HG02970 (cell line): Measurements from ENCODE around the gene MAPK6.

Source experiments
- ATAC-seq: cut with Tn5 transposase; IDR thresholded peaks from one replicate; pipeline ENCODE4 v1.9.1; 2021; ENCODE audit warnings: mild to moderate bottlenecking, moderate library complexity, moderate number of reproducible peaks; ENCODE audit not compliant: unreplicated experiment, low FRiP score

Gene MAPK6

DNA sequence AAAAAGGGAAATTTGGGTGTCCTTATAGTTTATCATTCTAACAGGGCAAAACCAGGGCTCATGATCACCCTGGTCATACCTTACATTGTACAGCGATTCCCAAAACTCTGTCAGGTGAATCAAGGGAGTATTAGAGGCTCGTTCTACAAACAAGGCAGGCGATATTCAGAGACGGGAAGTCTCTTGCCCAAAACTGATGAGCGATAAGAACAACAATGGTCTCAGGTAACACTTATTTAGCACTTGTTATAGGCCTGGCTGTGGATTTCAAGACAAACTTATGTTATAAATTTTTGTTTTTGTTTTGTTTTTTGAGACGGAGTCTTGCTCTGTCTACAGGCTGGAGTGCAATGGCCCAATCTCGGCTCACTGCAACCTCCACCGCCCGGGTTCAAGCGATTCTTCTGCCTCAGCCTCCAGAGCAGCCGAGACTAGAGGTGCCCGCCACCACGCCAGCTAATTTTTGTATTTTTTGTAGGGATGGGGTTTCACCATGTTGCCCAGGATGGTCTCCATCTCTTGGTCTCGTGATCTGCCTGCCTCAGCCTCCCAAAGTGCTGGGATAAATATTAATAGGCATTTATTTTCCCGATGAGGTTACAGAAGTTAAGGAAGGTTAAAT is 80.7 kb downstream of the MAPK6 start:
- ATAC-seq: no peak

DNA sequence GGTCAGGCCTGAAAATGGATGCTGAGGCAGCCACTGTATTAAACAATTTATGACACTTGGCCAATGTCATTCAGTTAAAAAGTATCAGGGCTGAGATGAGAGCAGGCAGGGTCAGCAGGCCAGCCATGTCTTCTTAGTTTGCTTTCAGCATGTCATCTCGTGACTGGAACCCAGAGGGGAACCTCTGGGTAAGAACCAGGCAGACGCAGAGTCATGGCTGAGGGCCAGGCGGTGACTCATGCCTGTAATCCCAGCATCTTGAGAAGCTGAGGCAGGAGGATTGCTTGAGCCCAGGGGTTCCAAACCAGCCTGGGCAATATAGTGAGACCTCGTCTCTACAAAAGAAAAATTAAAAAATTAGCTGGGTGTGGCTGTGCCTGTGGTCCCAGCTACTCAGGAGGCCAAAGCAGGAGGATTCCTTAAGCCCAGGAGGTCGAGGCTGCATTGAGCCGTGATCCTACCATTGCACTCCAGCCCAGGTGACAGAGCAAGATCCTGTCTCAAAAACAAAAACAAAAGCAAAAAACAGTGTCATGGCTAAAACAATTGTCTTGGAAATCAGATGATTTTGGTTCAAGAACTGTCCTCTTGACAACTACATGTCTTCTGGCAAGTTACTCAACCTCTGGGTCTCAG is 81.9 kb downstream of the MAPK6 start:
- no peak for ATAC-seq

DNA sequence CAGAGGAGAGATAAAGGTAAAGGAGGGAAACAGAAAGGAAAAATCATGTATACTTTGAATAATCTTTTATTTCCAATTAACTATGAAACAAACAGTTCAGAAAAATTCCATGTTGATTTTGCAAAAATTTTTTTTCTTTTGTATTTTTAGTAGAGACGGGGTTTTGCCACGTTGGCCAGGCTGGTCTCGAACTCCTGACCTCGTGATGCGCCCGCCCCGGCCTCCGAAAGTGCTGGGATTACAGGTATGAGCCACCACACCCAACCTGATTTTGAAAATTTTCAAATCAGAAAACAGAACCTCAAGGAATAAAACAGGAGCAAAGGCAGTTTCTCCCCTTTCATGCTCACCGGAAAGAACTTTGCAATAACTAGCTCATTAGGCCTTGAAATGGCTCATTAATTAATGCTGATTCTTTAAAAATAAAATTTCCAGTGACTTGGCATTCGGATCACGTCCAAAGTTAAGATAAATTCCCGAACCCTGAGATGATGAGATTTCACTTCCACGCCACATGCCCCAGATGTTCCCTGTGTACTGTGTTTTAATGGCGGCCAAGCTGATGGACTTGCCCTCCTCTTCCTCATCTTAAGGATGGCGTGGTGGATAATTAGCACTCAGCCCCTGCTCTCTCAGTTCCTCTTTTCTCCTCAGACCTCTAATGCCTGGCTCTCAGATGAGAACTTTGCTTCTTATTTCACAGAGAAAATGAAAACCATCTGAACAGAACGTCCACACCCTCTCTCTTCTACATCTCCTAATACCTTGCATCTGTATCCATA is 82.7 kb downstream of the MAPK6 start:
- ATAC-seq: no peak

DNA sequence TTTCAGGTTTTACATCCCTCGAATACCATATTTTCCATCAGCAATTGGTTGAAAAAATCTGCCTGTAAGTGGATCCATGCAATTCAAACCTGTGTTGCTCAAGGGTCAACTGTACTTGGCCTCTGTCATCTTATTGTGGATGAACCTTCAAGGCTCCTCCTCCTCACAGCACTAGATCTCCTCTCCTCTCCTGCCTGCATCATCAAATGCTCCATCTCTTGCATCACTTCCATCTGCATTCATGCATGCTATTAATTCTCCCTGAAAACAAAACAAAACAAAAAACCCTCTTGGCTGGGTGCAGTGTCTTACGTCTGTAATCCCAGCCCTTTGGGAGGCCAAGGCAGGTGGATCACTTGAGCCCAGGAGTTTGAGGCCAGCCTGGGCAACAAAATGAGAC is 83.4 kb downstream of the MAPK6 start:
- ATAC-seq: no peak

DNA sequence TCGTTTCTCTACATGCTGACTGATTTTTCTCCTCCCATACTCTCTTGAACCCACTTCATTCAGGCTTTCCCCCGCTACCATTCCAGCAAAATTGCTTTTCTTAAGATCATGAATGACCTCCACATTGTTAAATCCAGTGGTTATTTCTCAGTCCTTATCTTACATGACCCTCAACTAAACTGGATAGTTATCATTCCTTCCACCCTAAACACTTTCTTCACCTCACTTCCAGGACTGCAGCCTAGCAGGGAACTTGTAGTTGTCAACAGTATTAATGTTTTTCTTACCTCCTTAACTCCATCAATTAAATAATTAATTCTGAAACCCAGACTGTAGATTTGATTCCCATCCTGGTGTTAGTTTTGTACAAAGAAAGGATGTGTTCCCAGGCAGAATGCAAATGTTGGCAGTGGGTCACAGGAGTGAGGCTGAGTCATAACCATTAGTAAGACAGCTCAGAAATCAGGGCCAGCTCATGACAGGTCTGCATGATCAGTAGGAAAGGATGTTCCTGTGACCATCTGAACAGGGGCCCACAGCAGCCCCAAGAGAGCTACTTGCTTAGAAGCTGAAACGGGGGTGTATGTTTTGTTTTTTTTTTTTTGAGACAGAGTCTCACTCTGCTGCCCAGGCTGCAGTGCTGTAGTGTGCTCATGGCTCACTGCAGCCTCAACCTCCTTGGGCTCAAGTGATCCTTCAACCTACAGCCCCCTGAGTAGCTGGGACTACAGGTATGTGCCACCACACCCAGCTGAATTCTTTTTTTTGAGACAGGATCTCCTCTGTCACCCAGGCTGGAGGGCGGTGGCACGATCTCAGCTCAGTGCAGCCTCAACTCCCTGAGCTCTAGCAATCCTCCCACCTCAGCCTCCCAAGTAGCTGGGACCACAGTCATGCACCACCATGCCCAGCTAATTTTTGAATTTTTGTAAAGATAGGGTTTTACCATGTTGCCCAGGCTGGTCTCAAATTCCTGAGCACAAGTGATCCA is 84.5 kb downstream of the MAPK6 start:
- ATAC-seq: no peak

DNA sequence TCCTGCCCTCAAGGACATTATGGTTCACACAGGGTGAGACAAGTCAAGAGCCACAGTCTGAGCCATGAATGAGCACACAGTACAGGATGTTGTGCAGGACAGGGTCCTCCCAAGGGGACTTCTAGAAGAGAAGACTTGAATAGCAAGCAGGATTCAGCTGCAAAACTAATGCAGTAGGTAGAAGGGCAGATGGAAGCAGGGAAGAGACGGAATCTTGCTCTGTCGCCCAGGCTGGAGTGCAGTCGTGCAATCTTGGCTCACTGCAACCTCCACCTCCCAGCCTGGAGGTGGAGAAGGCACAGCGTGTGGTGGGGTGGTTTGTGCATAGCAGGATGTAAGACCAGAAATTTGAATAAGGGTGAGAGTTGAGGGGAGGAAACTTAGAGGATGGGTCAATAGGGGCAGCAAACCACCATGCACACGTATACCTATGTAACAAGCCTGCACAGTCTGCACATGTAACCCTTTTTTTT is 85.5 kb downstream of the MAPK6 start:
- no peak for ATAC-seq

DNA sequence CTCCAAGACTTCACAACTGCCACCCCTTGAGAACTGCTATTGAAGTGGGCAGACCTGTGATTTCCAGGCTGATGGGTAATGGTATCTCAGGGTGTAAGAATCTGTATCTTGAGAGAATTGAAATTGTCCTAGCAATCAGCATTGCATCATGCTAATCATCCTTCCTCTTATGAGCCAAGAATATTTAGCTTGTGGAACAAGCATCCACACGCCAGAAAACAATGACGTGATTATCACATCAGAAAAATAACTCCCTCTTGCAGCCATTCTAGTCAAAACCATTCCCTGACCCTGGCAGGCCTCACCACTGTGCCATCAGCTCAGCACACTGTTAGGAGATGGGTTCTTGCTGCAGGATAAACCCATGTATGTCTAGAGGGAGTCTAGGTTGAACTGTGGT is 86.8 kb downstream of the MAPK6 start:
- ATAC-seq: no peak

DNA sequence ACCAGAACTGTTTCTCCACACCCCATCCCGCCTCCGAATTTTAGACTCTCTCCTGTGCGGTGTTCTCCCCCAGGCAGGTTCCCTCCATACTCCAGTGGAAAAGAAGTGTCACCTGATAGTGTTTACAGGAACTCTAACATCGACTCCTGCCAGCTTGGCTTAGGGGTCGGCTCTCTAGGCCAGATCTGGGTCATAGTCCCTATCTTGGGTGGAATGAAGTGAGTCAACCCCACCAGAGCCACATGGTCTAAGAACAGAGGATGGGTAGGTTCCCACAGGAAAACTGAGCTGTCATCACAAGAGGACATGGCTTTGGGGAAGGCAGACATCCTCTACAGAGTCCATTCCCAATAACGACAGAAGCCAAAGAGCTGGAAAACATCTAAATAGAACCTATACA is 87.6 kb downstream of the MAPK6 start:
- no peak for ATAC-seq

DNA sequence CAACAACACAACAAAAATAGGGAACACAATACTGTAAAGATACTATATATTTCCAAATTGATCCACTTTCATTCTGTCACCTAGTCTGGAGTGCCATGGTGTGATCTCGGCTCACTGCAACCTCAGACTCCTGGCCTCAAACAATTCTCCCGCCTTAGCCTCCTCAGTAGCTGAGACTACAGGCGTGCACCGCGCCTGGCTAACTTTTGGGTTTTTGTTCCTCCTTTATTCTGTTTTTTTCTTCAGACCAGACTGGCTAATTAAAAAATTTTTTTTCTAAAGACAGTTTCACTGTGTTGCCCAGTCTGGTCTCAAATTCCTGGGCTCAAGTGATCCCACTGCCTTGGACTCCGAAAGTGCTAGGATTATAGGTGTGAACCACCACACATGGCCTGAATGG is 88.2 kb downstream of the MAPK6 start:
- no peak for ATAC-seq

DNA sequence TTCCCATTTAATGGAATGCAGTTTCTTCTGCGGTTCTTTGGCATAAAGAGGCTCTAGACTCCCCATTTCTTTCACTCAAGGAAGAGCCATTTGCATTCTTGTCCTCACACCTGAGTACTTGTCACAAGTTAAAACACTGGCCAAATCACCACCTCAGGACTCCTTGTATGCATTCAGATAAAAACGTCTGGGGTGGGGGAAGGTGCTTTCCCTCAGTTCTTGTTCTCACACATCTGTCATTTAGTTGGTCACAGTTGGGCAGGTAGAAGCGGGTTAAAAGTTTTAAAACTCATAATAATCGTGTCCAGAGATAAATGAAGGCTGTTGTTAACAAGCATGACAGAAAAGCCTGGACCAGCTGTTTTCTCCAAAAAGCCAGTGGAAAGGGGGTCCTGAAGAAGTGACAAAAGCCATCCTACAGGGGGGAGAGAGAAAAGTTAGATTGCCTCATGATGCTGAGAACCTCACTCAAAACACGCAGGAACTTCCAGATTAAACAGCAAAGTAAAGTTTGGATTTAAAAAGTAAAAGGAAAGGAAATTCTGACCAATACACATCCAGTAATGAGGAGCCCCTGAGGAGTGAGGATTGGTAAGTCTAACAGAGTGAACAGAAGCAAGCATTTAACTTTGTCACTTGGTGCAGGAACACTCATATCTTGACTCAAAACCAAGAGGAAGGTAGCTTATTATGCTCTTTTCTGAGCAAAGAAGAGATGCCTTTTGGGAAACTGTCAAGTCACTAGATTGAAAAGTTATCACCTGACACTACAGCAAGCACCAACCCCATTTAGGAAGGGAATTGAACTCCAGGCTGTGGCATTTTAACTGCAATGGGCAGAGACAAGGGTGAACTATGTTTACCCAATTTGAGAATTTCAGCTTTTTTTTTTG is 90.8 kb downstream of the MAPK6 start:
- ATAC-seq: no peak

DNA sequence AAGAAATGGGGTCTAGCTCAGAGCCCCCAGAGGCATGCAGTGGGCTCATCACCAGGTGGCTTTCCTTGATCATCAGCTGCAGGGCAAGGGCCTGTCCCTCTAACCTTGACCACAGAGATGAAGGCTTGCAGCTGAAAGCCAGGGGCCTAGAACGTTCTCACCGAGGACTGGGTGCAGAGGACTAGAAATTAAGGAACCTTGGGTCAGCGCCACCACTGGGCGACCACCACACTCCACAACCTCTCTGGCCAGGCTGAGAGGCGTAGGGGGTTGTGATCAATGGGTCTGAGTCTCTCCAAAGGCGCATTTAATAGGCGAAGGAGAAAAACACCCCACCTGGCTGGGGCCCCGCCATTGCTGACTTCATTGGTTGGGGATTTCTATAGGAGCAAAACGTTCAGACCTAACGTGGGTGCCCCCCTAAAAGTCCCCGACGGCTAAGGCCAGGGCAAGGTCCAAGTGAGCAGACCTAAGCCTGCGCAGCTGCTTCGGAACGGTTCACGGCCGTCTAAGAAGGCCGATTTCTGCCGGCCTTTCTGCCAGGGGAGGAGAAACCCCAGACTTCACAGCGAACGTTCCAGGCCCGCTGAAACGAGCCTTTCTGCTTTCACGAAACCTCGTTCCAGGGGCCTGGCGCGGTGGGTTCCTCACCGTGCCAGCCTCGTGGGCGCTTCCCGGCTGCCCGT is 92.6 kb downstream of the MAPK6 start:
- no peak for ATAC-seq

DNA sequence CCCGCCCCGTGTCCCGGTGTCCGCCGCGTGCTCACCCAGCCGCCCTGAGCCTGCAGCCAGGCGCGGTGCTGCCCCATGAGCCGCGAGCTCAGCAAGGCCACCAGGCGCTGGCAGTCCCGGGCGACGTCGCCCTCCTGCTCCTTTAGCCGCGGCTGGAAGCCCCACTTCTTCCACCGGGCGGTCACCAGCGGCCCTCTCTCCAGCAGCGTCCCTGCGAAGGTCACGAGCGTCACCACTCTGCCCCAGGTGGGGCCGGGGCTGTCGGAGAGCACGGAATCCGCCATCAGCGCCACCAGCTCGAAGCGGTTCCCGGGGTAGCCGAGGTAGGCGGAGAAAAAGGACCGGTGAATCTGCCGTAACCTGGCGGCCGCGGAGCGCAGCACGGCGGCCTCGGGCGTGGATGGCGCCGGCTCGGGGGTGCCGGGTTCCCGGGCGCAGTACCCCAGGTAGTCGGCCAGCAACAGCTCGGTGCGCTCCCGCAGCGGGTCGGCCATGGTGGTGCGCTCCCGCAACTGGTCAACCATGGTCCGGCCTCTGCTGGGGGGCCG is 93.3 kb downstream of the MAPK6 start:
- peak; percentile 36 for ATAC-seq

DNA sequence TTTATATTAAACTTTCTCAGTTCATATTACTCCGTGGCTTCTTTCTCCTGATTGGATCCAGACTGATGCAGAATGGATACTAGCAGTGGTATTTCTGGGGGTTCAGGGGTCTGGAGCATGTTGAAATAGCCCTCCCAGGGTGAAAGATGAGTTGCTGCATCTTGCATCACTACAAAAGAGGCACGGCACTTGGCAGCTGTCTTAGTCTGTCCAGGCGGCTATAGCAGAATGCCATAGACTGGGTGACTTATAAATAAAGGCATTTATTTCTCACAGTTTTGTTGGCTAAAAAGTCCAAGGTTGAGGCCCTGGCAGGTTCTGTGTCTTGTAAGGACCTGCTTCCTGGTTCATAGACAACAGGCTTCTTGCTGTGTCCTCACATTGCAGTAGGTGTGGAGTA is 94.2 kb downstream of the MAPK6 start:
- no peak for ATAC-seq

DNA sequence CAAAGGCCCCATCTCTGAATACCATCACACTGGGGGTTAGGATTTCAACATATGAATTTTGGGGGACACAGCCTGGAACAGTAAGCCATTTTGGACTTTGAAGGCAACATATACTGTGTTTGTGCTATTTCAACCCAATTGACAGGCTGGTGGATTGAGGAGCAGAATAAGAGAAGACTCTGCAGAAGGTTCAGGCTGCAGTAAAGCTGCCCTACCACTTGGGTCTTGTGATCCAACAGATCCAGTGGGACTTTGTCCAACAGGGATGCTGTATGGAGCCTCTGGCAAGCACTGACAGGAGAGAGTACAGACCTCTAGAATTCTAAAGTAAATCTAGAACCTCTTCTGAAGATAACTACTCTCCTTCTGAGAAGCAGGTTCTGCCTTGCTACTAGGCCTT is 94.7 kb downstream of the MAPK6 start:
- no peak for ATAC-seq

DNA sequence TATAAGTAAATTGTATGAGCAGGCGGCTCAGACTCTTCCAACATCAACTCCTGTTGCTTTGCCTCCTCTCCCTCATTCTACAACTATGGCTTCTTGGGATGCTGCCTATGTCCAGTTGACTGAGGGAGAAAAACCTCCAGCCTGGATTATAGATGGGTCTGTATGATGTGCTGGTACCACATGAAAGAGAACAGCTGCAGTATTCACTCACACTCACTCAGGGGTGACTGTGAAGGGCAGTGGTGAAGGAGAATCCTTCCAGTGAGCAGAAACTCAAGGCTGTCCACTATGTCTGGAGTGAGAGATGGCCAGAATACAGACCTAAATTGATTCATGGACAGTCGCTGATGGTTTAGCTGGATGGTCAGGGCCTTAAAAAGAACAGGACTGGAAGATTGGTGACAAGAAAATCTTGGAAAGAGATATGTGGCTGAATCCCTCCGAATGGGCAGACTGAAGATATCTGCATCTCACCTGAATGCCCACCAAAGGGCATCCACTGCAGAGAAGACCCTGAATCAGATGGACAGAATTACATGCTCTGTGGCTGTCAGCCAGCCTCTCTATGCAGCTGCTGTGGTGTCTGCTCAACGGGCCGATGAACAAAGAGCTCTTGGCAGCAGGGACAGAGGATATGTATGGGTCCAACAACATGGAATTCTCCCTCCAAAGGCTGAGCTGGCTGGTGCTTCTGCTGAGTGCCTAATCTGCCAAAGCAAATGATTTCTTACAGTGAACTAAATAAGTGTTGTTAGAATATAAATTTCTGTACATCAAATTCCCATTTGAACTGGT is 95.4 kb downstream of the MAPK6 start:
- no peak for ATAC-seq

DNA sequence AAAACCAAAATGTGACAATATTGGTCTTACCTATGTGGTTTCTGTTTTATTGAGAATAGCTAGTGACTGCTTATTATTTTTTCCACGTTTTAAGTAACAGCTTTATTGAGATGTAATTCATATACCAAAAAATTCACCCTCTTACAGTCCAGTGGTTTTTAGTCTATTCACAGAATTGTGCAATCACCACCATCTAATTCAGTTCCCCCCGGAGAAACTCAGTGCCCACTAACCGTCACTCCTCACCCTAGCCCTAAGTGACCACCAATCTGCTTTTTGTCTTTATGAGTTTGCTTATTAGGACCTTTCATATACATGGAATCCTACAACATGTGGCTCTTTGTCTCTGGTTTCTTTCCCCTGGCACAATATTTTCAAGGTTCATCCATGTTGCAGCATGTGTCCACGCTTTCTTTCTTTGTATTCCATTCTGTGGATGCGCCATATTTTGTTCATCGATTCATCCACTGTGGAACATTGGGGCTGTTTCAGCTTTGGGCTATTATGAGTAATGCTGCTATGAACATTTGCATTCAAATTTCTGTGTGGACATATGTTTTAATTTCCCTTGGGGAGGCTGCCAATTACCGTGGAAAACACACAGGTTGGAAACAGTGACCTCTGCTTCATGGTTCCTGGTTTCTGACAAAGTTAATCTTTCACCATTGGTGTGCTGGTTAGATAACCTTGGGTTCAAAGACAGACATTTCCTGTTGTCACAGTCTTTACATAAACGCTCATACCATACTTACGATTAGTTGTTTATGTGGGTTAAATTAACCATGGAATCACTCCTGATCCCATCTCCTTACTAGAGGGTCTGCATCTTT is 96.8 kb downstream of the MAPK6 start:
- no peak for ATAC-seq
